BJ (cell line): Measurements from ENCODE around the gene PFKM. TPM values are rescaled to one million over a fixed set of nuclear protein-coding genes. Genes with fewer than 3 reads are reported as not detected.
"Not testable (repeated sequence)": the region's sequence is repeated elsewhere in the genome, so short reads cannot be mapped to it uniquely, and the experiment has no call there.

ENCODE experiments used
- CTCF ChIA-PET: fragments of 350-600 bp; formaldehyde crosslinking; extraction: SDS; loops from one replicate; lab custom pipeline; 2021; ENCODE audit warnings: antibody characterized with exemption, inconsistent platforms; lab: Yijun Ruan, JAX
- POLR2A ChIA-PET: fragments of 300-600 bp; sonication (Branson Sonifier 250); formaldehyde crosslinking; extraction: SDS; loops from one replicate; lab custom pipeline; 2021; ENCODE audit warnings: antibody characterized with exemption; lab: Charles Lee
- DNase-seq: peaks from one replicate; pipeline ENCODE4 v3.0.0-alpha.2; 2011; ENCODE audit warnings: low read depth
- H3K27me3 ChIP-seq: 2 replicates; pipeline ENCODE4 v1.6.0; 2011; ENCODE audit warnings: low read length; ENCODE audit not compliant: control insufficient read depth, insufficient read depth
- H3K36me3 ChIP-seq: 2 replicates; pipeline ENCODE4 v1.5.1; 2011; ENCODE audit warnings: low read length; ENCODE audit not compliant: control insufficient read depth, insufficient read depth
- H3K4me3 ChIP-seq: 2 replicates; pipeline ENCODE4 v1.5.1; 2011; ENCODE audit warnings: low read depth, mild to moderate bottlenecking, control low read depth, low read length
- CTCF ChIP-seq: IDR thresholded peaks from 2 replicates; pipeline ENCODE4 v1.5.1; 2011; ENCODE audit warnings: low read depth, mild to moderate bottlenecking, control low read depth, inconsistent platforms, low read length, moderate library complexity; ENCODE audit not compliant: insufficient read depth
- polyA plus RNA-seq: library from polyadenylated mRNA; depleted of rRNA; stranded (reverse); fragments of >200 nt; gene quantifications from 2 replicates; pipeline ENCODE4 v1.2.3, GENCODE V29; 2011

PFKM gene
- polyA plus RNA-seq, 1 experiment: 45.9 TPM

- CTCF ChIA-PET: interaction anchor here (2.2 kb wide), 1 partner anchor 15 kb away, joined by 7 read pairs; the partner anchor contains the start of gene SENP1
- Histone ChIP-seq H3K4me3 (peak overlapping the region; percentile 76), H3K27me3 (peaks cover 1% of the 10 kb centered on the region; the same call in 1 of the 2 replicates), H3K36me3 (peaks cover 2% of the 10 kb centered on the region; the same call in 1 of the 2 replicates)
- POLR2A ChIA-PET: no interaction called here
- TF ChIP-seq CTCF: no peak
- DNase-seq: no peak
These were observed 651 bp downstream of the PFKM start for GRCh38 chr12:48119834-48120195.

- DNase-seq: no peak
- Histone ChIP-seq H3K4me3 (no peak overlapping the region), H3K27me3 (no peaks in the 10 kb centered on the region; the same call in 1 of the 2 replicates), H3K36me3 (peaks cover 2% of the 10 kb centered on the region)
- ChIA-PET POLR2A (no interaction called here), CTCF (interaction anchor here (0.5 to 0.7 kb wide), 2 partner anchors 17 to 43 kb away, joined by 3 to 4 read pairs; no protein-coding TSS in a partner anchor)
- no peak for TF ChIP-seq CTCF
These were observed 2.4 kb downstream of the PFKM start for GRCh38 chr12:48121522-48121921.

GRCh38 chr12:48122065-48122834 lies 3.1 kb downstream of the PFKM start:
- no peaks in the 10 kb centered on the region for H3K27me3 ChIP-seq
- no peak for DNase-seq
- ChIA-PET POLR2A (no interaction called here), CTCF (interaction anchor here (0.5 kb wide), 1 partner anchor 43 kb away, joined by 4 read pairs; no protein-coding TSS in a partner anchor)
- no peak overlapping the region for H3K4me3 ChIP-seq
- no peak for TF ChIP-seq CTCF
- peaks cover 2% of the 10 kb centered on the region for H3K36me3 ChIP-seq

- ChIA-PET POLR2A (no interaction called here), CTCF (no interaction called here)
- DNase-seq: no peak
- Histone ChIP-seq H3K36me3 (peaks cover 2% of the 10 kb centered on the region), H3K27me3 (no peaks in the 10 kb centered on the region), H3K4me3 (no peak overlapping the region)
- TF ChIP-seq CTCF: no peak
These were observed 4.0 kb downstream of the PFKM start for GRCh38 chr12:48123169-48123568.

GRCh38 chr12:48125542-48125941 lies 6.4 kb downstream of the PFKM start:
- CTCF ChIA-PET, H3K36me3 ChIP-seq, DNase-seq, POLR2A ChIA-PET, H3K27me3 ChIP-seq, H3K4me3 ChIP-seq: not testable (repeated sequence)
